ENCODE data around the gene NIPBL. TPM values are rescaled to one million over a fixed set of nuclear protein-coding genes. Genes with fewer than 3 reads are reported as not detected.

NIPBL gene, protein sequence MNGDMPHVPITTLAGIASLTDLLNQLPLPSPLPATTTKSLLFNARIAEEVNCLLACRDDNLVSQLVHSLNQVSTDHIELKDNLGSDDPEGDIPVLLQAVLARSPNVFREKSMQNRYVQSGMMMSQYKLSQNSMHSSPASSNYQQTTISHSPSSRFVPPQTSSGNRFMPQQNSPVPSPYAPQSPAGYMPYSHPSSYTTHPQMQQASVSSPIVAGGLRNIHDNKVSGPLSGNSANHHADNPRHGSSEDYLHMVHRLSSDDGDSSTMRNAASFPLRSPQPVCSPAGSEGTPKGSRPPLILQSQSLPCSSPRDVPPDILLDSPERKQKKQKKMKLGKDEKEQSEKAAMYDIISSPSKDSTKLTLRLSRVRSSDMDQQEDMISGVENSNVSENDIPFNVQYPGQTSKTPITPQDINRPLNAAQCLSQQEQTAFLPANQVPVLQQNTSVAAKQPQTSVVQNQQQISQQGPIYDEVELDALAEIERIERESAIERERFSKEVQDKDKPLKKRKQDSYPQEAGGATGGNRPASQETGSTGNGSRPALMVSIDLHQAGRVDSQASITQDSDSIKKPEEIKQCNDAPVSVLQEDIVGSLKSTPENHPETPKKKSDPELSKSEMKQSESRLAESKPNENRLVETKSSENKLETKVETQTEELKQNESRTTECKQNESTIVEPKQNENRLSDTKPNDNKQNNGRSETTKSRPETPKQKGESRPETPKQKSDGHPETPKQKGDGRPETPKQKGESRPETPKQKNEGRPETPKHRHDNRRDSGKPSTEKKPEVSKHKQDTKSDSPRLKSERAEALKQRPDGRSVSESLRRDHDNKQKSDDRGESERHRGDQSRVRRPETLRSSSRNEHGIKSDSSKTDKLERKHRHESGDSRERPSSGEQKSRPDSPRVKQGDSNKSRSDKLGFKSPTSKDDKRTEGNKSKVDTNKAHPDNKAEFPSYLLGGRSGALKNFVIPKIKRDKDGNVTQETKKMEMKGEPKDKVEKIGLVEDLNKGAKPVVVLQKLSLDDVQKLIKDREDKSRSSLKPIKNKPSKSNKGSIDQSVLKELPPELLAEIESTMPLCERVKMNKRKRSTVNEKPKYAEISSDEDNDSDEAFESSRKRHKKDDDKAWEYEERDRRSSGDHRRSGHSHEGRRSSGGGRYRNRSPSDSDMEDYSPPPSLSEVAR (N-terminal part only)
- 41.4 and 67.9 TPM in 2 replicates for total RNA-seq (ENCODE audit: low replicate concordance)

DNA sequence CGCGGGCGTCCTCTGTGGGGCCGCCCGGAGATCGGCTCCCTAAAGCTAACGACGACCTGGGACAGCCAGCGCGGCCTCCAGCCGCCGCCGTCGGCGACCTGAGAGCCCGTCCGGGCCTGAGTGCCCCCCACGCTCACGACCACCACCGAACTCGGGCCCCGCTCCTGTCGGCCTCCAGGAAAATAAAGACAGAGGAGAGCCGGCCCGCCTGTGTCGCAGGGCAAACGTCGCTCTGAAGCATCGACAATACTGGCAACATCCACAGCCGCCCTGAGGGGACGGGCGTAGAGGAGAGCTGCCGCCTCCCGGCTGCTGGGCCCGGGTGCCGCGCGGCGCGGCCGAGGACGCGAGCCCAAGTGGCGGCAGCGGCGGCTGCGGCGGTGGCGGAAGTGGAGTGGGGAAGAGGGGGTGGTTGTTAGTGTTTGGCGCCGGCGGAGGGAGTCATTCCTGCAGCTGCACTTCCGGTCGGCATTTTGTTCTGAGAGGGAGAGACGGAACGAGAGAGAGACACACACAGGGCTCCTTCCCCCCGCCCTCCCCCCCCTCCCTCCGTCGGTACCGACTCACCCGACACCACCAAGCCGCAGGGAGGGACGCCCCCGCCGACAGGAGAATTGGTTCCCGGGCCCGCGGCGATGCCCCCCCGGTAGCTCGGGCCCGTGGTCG is at the start of gene NIPBL:
TSS of gene NIPBL (plus strand) at position 471 of the 666 bp plus-strand sequence. CDS start 76,928 bp downstream, outside the sequence.
- Mint-ChIP-seq H3K27me3 (ENCODE audit: insufficient read depth, low read depth) (peaks cover 5% of the 10 kb centered on the region), H3K9me3 (no peaks in the 10 kb centered on the region), H3K36me3 (peaks cover 2% of the 10 kb centered on the region), H3K27ac (peak within 1 kb of the TSS; percentile 99), H3K4me1 (peaks cover 22% of the 10 kb centered on the region), H3K4me3 (peak within 1 kb of the TSS; percentile 92)
- TF ChIP-seq, protein P1, sequence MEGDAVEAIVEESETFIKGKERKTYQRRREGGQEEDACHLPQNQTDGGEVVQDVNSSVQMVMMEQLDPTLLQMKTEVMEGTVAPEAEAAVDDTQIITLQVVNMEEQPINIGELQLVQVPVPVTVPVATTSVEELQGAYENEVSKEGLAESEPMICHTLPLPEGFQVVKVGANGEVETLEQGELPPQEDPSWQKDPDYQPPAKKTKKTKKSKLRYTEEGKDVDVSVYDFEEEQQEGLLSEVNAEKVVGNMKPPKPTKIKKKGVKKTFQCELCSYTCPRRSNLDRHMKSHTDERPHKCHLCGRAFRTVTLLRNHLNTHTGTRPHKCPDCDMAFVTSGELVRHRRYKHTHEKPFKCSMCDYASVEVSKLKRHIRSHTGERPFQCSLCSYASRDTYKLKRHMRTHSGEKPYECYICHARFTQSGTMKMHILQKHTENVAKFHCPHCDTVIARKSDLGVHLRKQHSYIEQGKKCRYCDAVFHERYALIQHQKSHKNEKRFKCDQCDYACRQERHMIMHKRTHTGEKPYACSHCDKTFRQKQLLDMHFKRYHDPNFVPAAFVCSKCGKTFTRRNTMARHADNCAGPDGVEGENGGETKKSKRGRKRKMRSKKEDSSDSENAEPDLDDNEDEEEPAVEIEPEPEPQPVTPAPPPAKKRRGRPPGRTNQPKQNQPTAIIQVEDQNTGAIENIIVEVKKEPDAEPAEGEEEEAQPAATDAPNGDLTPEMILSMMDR (IDR thresholded peaks at IDR 0.05) = no peak
- TF ChIP-seq EZH2 (IDR thresholded peaks at IDR 0.05) (no peak), EZH2phosphoT487 (IDR thresholded peaks at IDR 0.05) (no peak)
- H3K36me3 ChIP-seq = no peaks in the 10 kb centered on the region
- no peaks in the 10 kb centered on the region for H3K9me3 ChIP-seq (ENCODE audit: low read depth)
- H3K4me2 ChIP-seq = peak within 1 kb of the TSS; percentile 85
- peak; percentile 94 for DNase-seq (ENCODE audit: low spot score)
- H3K27me3 ChIP-seq = no peaks in the 10 kb centered on the region
- H3K79me2 ChIP-seq (ENCODE audit: low read depth) = peaks cover 100% of the 10 kb centered on the region
- peaks cover 28% of the 10 kb centered on the region for H3F3A ChIP-seq (ENCODE audit: low read depth)
- H3K4me3 ChIP-seq = peak within 1 kb of the TSS; percentile 95
- peaks cover 39% of the 10 kb centered on the region for H3K4me1 ChIP-seq
- H4K20me1 ChIP-seq (ENCODE audit: low read depth) = peaks cover 80% of the 10 kb centered on the region
- H3K27ac ChIP-seq = peak within 1 kb of the TSS; percentile 90
- H2AFZ ChIP-seq (replicated peaks) = peak within 1 kb of the TSS; percentile 80
- H3K9ac ChIP-seq = peak within 1 kb of the TSS; percentile 86

DNA sequence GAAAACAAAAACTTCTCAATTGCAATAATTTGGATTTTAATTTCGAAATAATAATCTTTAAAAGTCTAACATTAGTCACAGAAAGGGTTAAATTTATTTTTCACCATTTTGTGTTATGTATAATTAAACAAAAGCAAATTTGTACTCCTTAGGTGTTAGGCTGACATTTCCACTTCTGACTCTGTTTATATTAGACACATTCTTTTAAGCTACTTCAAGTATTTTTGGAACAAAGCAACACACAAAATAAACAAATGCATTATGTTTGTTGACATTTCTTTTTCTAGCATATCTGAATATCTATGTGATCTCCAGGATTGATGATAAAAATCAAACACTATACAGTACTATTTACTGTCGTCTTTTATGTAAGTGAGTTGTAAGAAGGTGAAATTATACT is 44.3 kb upstream of the NIPBL start:
- no peaks in the 10 kb centered on the region for H3K9me3 Mint-ChIP-seq

More for the DNA sequence above, 44.3 kb upstream of the NIPBL start:
- H3K36me3 Mint-ChIP-seq = no peaks in the 10 kb centered on the region
- no peak for DNase-seq (ENCODE audit: low spot score)
- no peaks in the 10 kb centered on the region for H3K4me1 ChIP-seq
- H4K20me1 ChIP-seq (ENCODE audit: low read depth) = no peaks in the 10 kb centered on the region
- H3K9me3 ChIP-seq (ENCODE audit: low read depth) = no peaks in the 10 kb centered on the region
- no peak overlapping the region for H3K27ac ChIP-seq
- peaks cover 4% of the 10 kb centered on the region for H3K27me3 ChIP-seq
- no peaks in the 10 kb centered on the region for H3K79me2 ChIP-seq (ENCODE audit: low read depth)
- H3K4me3 ChIP-seq = no peak overlapping the region
- H3K27me3 Mint-ChIP-seq (ENCODE audit: insufficient read depth, low read depth) = no peaks in the 10 kb centered on the region
- no peak overlapping the region for H3K27ac Mint-ChIP-seq
- H3K36me3 ChIP-seq = no peaks in the 10 kb centered on the region
- H3K4me1 Mint-ChIP-seq = no peaks in the 10 kb centered on the region
- TF ChIP-seq, protein P1 (IDR thresholded peaks at IDR 0.05) = no peak
- TF ChIP-seq EZH2 (IDR thresholded peaks at IDR 0.05) (no peak), EZH2phosphoT487 (IDR thresholded peaks at IDR 0.05) (no peak)
- H3F3A ChIP-seq (ENCODE audit: low read depth) = no peaks in the 10 kb centered on the region
- no peak overlapping the region for H3K9ac ChIP-seq
- H3K4me2 ChIP-seq = no peak overlapping the region
- H3K4me3 Mint-ChIP-seq = no peak overlapping the region
- H2AFZ ChIP-seq (replicated peaks) = no peak overlapping the region
